GM19023 (cell line): ENCODE measurements around the gene ARHGAP21.
"Not testable (repeated sequence)": the region's sequence is repeated elsewhere in the genome, so short reads cannot be mapped to it uniquely, and the experiment has no call there.

ENCODE experiments used
- ATAC-seq: cut with Tn5 transposase; IDR thresholded peaks from one replicate; pipeline ENCODE4 v1.9.1; 2021; ENCODE audit warnings: mild to moderate bottlenecking, moderate library complexity; ENCODE audit not compliant: unreplicated experiment

The ARHGAP21 gene

GRCh38 chr10:24685958-24686540 lies 37.6 kb downstream of the ARHGAP21 start:
- ATAC-seq = no peak

DNA sequence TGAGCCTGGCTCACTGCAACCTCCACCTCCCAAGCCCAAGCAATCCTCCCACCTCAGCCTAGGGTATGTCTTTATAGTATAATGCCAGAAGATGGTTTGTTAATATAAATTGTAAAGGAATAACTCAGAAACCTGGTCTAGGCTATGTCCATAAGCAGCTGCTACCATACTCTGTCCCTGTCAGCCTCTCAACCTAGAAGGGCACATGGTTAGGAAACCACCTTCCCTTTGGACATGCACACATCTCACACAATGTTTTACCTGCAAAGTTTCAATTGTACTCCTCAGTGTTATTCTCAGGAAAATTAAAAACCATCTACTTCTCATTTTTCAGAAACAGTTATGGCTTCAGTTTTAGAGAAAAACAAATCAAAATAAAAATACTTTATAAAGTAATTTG lies 40.1 kb downstream of the ARHGAP21 start:
- no peak for ATAC-seq

DNA sequence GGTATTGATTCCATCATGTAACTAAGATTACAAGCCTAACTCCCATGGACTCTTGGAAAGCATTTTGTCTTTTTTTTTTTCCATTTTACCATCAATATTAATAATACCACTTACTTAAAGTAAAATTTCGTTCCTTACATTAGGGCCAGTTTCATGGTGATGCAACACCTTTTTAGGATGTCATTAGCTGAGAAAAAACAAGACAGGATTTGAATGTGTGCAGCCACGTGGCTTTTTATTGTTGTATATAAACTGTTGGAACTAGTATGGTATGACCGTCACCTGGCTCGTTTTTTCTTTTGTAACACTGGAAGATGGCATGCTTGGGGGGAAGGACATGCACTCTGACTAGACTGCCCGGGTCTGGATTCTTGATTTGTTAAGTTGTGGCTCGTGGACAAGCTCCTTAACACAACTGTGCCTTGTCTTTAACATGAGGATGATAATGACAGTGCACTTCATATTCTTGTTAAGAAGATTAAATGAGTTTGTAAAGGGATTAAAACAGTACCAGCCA lies 42.1 kb downstream of the ARHGAP21 start:
- ATAC-seq = no peak

- no peak for ATAC-seq
Observed at GRCh38 chr10:24680647-24681524, 42.8 kb downstream of the ARHGAP21 start.

DNA sequence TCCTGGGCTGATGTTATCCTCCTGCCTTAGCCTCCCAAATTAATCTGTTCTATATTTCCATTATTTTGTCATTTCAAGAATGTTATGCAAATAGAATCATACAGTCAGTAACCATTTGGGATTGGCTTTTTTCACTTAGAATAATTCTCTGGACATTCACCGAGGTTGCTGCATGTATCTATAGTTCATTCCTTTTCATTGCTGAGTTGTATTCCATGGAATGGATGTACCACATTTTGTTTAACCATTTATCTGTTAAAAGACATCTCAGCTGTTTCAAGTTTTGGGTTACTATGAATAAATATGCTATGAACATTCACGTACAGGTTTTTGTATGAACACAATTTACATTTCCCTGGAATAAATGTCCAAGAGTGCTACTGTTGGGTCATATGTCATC lies 44.9 kb downstream of the ARHGAP21 start:
- no peak for ATAC-seq

GRCh38 chr10:24674892-24675632 lies 48.6 kb downstream of the ARHGAP21 start:
- no peak for ATAC-seq

- no peak for ATAC-seq
Observed at GRCh38 chr10:24670964-24671670, 52.6 kb downstream of the ARHGAP21 start.

GRCh38 chr10:24669285-24669852 lies 54.3 kb downstream of the ARHGAP21 start:
- no peak for ATAC-seq

DNA sequence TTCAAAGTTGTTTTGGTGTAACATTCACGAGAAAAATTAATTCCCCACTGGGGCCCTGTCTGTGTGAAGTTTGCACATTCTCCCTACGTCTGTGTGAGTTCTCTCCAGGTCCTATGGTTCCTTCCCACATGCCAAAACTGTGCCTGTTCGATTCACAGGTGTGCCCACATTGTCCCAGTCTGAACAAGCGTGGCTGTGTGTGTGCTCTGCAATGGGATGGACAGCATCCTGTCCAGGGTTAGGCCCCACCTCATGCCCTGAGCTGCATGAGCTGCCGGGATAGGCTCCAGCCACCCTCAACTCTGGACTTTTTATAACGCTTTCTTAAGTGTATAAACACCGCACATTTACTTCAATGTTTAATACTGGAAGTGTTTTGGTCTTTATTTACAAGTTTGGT lies 55.4 kb downstream of the ARHGAP21 start:
- no peak for ATAC-seq

DNA sequence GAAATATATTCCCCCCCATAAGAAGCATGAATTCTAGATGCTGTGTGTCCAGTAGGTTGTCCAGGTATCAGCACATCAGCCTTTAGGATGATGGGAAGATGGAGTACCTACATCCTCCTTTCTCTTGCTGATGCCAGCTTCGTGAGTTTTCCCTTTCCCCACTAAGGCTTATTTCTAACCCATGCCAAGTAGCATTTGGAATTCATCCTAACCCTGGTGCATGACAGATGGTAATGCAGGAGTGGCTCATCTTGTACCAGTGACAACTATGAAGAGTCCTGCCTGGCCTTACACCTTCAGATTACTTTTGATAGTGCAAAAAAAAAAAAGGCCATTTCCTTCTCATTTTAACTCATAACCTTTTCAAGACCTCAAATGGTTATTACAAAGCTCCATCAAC lies 58.7 kb downstream of the ARHGAP21 start:
- ATAC-seq = no peak

DNA sequence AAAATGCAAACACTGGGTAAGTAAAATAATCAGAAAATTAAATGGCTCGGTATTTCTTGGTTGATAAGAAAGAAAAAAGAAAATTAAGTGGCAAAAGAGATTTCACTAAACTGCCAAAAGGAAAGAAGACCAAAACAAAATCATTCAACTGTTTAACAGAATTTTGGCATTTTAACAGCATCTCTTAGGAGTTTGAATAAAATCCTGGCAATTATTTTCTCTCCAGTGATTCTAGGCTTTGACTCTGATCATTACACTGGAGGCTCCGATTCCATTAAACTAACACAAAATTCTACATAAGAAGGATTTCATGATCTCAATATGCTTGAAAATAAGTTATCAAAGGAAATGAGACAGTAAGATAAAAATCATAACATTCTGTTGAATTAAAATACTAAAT lies 62.3 kb downstream of the ARHGAP21 start:
- no peak for ATAC-seq

GRCh38 chr10:24658319-24658718 lies 65.4 kb downstream of the ARHGAP21 start:
- ATAC-seq = not testable (repeated sequence)

DNA sequence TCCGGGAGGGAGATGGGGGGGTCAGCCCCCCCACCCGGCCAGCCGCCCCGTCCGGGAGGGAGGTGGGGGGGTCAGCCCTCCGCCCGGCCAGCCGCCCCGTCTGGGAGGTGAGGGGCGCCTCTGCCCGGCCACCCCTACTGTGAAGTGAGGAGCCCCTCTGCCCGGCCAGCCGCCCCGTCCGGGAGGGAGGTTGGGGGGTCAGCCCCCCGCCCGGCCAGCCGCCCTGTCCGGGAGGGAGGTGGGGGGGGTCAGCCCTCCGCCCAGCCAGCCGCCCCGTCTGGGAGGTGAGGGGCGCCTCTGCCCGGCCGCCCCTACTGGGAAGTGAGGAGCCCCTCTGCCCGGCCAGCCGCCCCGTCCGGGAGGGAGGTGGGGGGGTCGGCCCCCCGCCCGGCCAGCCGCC lies 67.4 kb downstream of the ARHGAP21 start:
- ATAC-seq = not testable (repeated sequence)

DNA sequence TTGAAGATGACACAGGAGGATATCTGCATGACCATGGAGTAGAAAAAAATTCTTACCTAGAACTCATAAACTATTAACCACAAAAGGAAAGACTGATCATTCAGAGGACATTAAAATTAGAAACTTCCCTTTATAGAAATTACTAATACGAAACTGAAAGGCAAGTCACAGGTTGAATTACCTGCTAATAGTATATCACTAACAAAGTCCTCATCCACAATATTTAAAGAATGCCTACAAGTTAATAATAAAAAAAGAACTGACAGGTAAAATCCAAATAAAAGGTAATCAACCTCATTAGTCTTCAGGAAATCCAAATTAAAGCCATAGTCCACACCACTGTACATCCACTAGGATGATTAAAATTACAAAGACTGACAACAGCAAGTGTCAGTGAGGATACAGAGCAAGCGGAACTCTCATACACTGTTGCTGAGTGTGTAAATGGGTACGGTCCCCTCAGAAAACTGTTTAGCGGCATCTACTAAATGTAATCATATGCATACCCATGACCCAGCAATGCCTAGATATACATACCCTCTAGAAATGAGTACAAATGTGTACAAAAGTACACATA lies 71.2 kb downstream of the ARHGAP21 start:
- ATAC-seq = peak; percentile 83

- ATAC-seq = no peak
Observed at GRCh38 chr10:24651923-24652322, 71.8 kb downstream of the ARHGAP21 start.

- no peak for ATAC-seq
Observed at GRCh38 chr10:24650669-24651391, 72.9 kb downstream of the ARHGAP21 start.

DNA sequence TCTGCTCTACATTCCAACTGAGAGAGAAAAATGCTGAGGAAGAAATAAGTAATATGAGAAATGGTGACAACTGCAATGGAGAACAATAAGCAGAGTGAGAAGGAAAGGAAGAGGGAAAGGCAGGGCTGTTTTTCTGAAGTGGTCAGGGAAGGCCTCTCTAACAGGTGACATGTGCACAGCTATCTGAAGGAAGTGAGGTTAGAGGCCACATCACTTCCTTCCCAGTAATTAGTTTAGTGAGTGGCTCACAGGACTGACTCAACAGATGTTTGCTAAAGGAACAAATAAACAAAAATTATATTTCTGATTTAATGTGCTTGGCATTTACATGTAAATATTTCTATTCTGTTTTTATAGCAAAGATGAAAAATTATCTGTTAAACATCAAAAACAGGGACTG lies 77.9 kb downstream of the ARHGAP21 start:
- no peak for ATAC-seq

DNA sequence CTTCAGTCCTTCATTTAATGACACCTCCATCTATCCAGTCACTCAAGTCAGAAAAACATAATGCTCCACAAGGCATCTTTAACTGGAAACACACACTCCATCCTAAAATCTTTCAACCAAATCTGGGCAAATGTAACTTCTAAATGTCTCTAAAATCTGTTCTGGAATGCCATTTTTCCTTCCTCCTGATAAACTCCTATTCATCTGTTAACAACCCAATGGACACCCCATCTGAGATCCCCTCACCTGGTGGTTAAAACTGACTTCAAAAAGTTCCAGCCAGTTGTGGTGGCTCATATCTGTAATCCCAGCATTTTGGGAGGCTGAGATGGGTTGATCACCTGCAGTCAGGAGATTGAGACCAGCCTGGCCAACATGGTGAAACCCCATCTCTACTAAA lies 78.7 kb downstream of the ARHGAP21 start:
- no peak for ATAC-seq

- ATAC-seq = no peak
Observed at GRCh38 chr10:24643679-24644209, 79.9 kb downstream of the ARHGAP21 start.
